ENCODE results near the gene CCDC69. TPM values are rescaled to one million over a fixed set of nuclear protein-coding genes. Genes with fewer than 3 reads are reported as not detected.

Gene CCDC69
- total and polyA plus RNA-seq, 2 of the 8 experiments (the other 6 are each of a cell fraction or from before 2014, with no cell fraction given), result 8.4 to 10.8 TPM

DNA sequence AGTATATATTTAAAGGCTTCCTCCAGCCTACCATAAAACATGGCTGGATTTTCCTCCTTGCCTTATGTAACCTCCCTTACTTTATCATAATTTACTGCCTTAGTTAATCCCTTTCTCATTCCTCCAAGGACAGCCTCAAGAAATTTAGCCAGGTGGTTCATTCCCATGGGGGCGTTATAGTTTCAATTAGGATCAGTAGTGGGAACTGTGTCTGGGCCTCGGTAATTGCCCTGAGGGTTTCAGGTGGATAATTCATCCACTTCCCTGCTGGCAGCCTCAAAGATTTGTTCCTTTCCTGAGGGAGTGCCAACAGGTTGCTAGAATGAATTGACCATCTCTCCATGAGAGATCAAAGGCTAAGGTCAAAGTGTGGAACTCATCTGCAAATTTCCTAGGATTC is 24.8 kb upstream of the CCDC69 start (continued):
- TF ChIP-seq EGR1 (IDR thresholded peaks at IDR 0.05; ENCODE audit: borderline replicate concordance, low read depth, low read length), result no peak
- TF ChIP-seq TCF12 (IDR thresholded peaks at IDR 0.05; ENCODE audit: low read depth, low read length), result no peak
- no peak for TF ChIP-seq RNF2 (IDR thresholded peaks at IDR 0.05; ENCODE audit: borderline replicate concordance, low read depth, low read length, missing control alignments, poor library complexity, severe bottlenecking)
- TF ChIP-seq, protein P1, sequence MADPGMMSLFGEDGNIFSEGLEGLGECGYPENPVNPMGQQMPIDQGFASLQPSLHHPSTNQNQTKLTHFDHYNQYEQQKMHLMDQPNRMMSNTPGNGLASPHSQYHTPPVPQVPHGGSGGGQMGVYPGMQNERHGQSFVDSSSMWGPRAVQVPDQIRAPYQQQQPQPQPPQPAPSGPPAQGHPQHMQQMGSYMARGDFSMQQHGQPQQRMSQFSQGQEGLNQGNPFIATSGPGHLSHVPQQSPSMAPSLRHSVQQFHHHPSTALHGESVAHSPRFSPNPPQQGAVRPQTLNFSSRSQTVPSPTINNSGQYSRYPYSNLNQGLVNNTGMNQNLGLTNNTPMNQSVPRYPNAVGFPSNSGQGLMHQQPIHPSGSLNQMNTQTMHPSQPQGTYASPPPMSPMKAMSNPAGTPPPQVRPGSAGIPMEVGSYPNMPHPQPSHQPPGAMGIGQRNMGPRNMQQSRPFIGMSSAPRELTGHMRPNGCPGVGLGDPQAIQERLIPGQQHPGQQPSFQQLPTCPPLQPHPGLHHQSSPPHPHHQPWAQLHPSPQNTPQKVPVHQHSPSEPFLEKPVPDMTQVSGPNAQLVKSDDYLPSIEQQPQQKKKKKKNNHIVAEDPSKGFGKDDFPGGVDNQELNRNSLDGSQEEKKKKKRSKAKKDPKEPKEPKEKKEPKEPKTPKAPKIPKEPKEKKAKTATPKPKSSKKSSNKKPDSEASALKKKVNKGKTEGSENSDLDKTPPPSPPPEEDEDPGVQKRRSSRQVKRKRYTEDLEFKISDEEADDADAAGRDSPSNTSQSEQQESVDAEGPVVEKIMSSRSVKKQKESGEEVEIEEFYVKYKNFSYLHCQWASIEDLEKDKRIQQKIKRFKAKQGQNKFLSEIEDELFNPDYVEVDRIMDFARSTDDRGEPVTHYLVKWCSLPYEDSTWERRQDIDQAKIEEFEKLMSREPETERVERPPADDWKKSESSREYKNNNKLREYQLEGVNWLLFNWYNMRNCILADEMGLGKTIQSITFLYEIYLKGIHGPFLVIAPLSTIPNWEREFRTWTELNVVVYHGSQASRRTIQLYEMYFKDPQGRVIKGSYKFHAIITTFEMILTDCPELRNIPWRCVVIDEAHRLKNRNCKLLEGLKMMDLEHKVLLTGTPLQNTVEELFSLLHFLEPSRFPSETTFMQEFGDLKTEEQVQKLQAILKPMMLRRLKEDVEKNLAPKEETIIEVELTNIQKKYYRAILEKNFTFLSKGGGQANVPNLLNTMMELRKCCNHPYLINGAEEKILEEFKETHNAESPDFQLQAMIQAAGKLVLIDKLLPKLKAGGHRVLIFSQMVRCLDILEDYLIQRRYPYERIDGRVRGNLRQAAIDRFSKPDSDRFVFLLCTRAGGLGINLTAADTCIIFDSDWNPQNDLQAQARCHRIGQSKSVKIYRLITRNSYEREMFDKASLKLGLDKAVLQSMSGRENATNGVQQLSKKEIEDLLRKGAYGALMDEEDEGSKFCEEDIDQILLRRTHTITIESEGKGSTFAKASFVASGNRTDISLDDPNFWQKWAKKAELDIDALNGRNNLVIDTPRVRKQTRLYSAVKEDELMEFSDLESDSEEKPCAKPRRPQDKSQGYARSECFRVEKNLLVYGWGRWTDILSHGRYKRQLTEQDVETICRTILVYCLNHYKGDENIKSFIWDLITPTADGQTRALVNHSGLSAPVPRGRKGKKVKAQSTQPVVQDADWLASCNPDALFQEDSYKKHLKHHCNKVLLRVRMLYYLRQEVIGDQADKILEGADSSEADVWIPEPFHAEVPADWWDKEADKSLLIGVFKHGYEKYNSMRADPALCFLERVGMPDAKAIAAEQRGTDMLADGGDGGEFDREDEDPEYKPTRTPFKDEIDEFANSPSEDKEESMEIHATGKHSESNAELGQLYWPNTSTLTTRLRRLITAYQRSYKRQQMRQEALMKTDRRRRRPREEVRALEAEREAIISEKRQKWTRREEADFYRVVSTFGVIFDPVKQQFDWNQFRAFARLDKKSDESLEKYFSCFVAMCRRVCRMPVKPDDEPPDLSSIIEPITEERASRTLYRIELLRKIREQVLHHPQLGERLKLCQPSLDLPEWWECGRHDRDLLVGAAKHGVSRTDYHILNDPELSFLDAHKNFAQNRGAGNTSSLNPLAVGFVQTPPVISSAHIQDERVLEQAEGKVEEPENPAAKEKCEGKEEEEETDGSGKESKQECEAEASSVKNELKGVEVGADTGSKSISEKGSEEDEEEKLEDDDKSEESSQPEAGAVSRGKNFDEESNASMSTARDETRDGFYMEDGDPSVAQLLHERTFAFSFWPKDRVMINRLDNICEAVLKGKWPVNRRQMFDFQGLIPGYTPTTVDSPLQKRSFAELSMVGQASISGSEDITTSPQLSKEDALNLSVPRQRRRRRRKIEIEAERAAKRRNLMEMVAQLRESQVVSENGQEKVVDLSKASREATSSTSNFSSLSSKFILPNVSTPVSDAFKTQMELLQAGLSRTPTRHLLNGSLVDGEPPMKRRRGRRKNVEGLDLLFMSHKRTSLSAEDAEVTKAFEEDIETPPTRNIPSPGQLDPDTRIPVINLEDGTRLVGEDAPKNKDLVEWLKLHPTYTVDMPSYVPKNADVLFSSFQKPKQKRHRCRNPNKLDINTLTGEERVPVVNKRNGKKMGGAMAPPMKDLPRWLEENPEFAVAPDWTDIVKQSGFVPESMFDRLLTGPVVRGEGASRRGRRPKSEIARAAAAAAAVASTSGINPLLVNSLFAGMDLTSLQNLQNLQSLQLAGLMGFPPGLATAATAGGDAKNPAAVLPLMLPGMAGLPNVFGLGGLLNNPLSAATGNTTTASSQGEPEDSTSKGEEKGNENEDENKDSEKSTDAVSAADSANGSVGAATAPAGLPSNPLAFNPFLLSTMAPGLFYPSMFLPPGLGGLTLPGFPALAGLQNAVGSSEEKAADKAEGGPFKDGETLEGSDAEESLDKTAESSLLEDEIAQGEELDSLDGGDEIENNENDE (IDR thresholded peaks at IDR 0.05; ENCODE audit: insufficient replicate concordance, low read length), result no peak
- TF ChIP-seq BRCA1 (IDR thresholded peaks at IDR 0.05; ENCODE audit: low read depth, low read length), result no peak
